ENCODE data around the gene SDHAF4.
"Not testable (repeated sequence)": the region's sequence is repeated elsewhere in the genome, so short reads cannot be mapped to it uniquely, and the experiment has no call there.

SDHAF4 gene

GRCh38 chr6:70566751-70567382 is at the start of gene SDHAF4:
TSS of gene SDHAF4 (plus strand) at chr6:70566930. CDS start at chr6:70566941, 11 bp downstream.
- DNase-seq, result peak; percentile 92 to 94

- DNase-seq, result no peak
These were observed 48.0 kb upstream of the SDHAF4 start for GRCh38 chr6:70518723-70519122.

- no peak for DNase-seq
These were observed 46.2 kb upstream of the SDHAF4 start for GRCh38 chr6:70520575-70520974.

GRCh38 chr6:70524721-70525286 is 41.9 kb upstream of the SDHAF4 start:
- no peak for DNase-seq

GRCh38 chr6:70527071-70527737 is 39.5 kb upstream of the SDHAF4 start:
- DNase-seq, result no peak

- DNase-seq, result no peak
These were observed 36.7 kb upstream of the SDHAF4 start for GRCh38 chr6:70530023-70530422.

GRCh38 chr6:70531133-70531532 is 35.6 kb upstream of the SDHAF4 start:
- DNase-seq, result no peak

- DNase-seq, result no peak
These were observed 29.5 kb upstream of the SDHAF4 start for GRCh38 chr6:70537266-70537665.

GRCh38 chr6:70538376-70538775 is 28.4 kb upstream of the SDHAF4 start:
- DNase-seq, result no peak

GRCh38 chr6:70547313-70547712 is 19.4 kb upstream of the SDHAF4 start:
- no peak for DNase-seq

GRCh38 chr6:70547905-70548304 is 18.8 kb upstream of the SDHAF4 start:
- DNase-seq, result no peak

GRCh38 chr6:70549327-70549726 is 17.4 kb upstream of the SDHAF4 start:
- DNase-seq, result no peak

- no peak for DNase-seq
These were observed 15.2 kb upstream of the SDHAF4 start for GRCh38 chr6:70551566-70551965.

GRCh38 chr6:70552286-70552940 is 14.3 kb upstream of the SDHAF4 start:
- not testable (repeated sequence) for DNase-seq

GRCh38 chr6:70552974-70553373 is 13.8 kb upstream of the SDHAF4 start:
- DNase-seq, result no peak

GRCh38 chr6:70557998-70558397 is 8.7 kb upstream of the SDHAF4 start:
- DNase-seq, result no peak

GRCh38 chr6:70562401-70562800 is 4.3 kb upstream of the SDHAF4 start:
- not testable (repeated sequence) for DNase-seq

GRCh38 chr6:70563530-70563929 is 3.2 kb upstream of the SDHAF4 start:
- no peak for DNase-seq

GRCh38 chr6:70574643-70575042 is 7.9 kb downstream of the SDHAF4 start:
- no peak for DNase-seq

- no peak for DNase-seq
These were observed 9.3 kb downstream of the SDHAF4 start for GRCh38 chr6:70575899-70576495.

GRCh38 chr6:70586114-70586513 is 19.4 kb downstream of the SDHAF4 start:
- no peak for DNase-seq

GRCh38 chr6:70590400-70590799 is 23.7 kb downstream of the SDHAF4 start:
- no peak for DNase-seq

GRCh38 chr6:70592391-70593117 is 25.8 kb downstream of the SDHAF4 start:
- no peak for DNase-seq
